Natural killer cell (primary cell): ENCODE results near the gene ACVR2A. TPM values are rescaled to one million over a fixed set of nuclear protein-coding genes. Genes with fewer than 3 reads are reported as not detected.

ENCODE experiments used
- ATAC-seq, 3 donors: fragments of 150-1000 bp in 2 of 3; fragments of 200-7000 bp in 1 of 3; cut with Tn5 transposase; 1 replicate in 1 of 3; 2 replicates in 2 of 3; pipeline ENCODE4 v1.10.0; 2021; ENCODE audit warnings: mild to moderate bottlenecking in 2 of 3, moderate library complexity in 2 of 3
- DNase-seq, 2 donors: peaks; one replicate each; pipeline versions ENCODE4 v3.0.0 to v3.0.0-alpha.2; 2013 to 2021; ENCODE audit warnings: mixed read lengths in 1 of 2
- H3K27ac ChIP-seq: one replicate; pipeline ENCODE4 v1.5.1; 2013; ENCODE audit warnings: mild to moderate bottlenecking, low read length
- H3K27me3 ChIP-seq: one replicate; pipeline ENCODE4 v1.6.1; 2013; ENCODE audit warnings: low read length; ENCODE audit not compliant: control insufficient read depth, insufficient read depth
- H3K36me3 ChIP-seq: one replicate; pipeline ENCODE4 v1.6.1; 2013; ENCODE audit warnings: low read length; ENCODE audit not compliant: control insufficient read depth, insufficient read depth
- H3K4me1 ChIP-seq: one replicate; pipeline ENCODE4 v1.6.1; 2013; ENCODE audit warnings: low read length; ENCODE audit not compliant: control insufficient read depth, insufficient read depth
- H3K4me3 ChIP-seq: one replicate; pipeline ENCODE4 v1.5.1; 2013; ENCODE audit warnings: low read length
- H3K9me3 ChIP-seq: one replicate; pipeline ENCODE4 v1.6.1; 2013; ENCODE audit warnings: low read length; ENCODE audit not compliant: control insufficient read depth, insufficient read depth
- H3K27ac Mint-ChIP-seq, 2 donors: one replicate each; pipeline ENCODE4 v1.8.0; 2022; ENCODE audit warnings: mild to moderate bottlenecking in 2 of 2, mixed read lengths in 2 of 2, moderate library complexity in 1 of 2
- H3K27me3 Mint-ChIP-seq, 2 donors: one replicate each; pipeline ENCODE4 v1.8.0; 2022; ENCODE audit warnings: low read depth in 2 of 2, mixed read lengths in 2 of 2
- H3K36me3 Mint-ChIP-seq: one replicate; pipeline ENCODE4 v1.8.0; 2022; ENCODE audit warnings: mixed read lengths
- H3K4me1 Mint-ChIP-seq, 2 donors: one replicate each; pipeline ENCODE4 v1.8.0; 2022; ENCODE audit warnings: mixed read lengths in 2 of 2
- H3K4me3 Mint-ChIP-seq: one replicate; pipeline ENCODE4 v1.8.0; 2022; ENCODE audit warnings: mild to moderate bottlenecking, moderate library complexity, mixed read lengths
- H3K9me3 Mint-ChIP-seq, 2 donors: one replicate each; pipeline ENCODE4 v1.8.0; 2022; ENCODE audit warnings: mixed read lengths in 2 of 2
- WGBS: methylation state at CpG from one replicate; pipeline ENCODE4 v1.1.7; 2013; ENCODE audit warnings: missing lambda C conversion rate; ENCODE audit not compliant: insufficient coverage; 5-methylcytosine and 5-hydroxymethylcytosine counted together
- intact Hi-C: fragments of 100-400 bp; cut with micrococcal nuclease; formaldehyde crosslinking; loops from one replicate; pipeline ENCODE4 v1.14.2; 2022
- total RNA-seq, 4 donors: library from RNA; stranded (reverse); fragments of 120-200 nt in 1 of 4; gene quantifications; one replicate each; pipeline versions ENCODE4 v1.2.3 to v1.2.4, GENCODE V29; 2013 to 2022
- TF ChIP-seq, protein P1 (sequence below): fragments of 200-600 bp; IDR thresholded peaks from one replicate; pipeline ENCODE4 v1.8.0; 2022; ENCODE audit warnings: antibody characterized with exemption

Gene ACVR2A
- total RNA-seq, 3 donors from 2014 or later (not counting 1 experiment from before 2014, with no cell fraction given), result 14.7 to 16.7 (median 16.2) TPM

DNA sequence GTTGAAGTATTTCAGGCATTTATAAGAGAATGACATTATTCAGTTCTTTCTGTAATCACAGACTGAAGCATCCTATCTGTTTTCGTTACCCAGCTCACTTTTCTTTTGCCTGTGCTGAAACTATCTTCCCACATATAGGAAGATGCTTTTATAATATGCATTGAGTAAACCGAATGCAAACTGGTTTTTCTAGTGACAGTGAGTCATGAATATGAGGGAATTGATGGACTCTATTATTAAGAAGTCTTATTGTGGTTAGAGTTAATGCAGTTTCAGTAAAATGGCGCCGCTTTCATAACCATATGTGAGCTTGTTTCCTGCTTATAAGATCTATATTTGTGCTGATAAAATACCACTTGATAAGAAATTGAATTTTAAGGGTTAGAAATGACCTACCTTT is 59.2 kb downstream of the ACVR2A start:
- H3K27ac Mint-ChIP-seq, result no peak overlapping the region
- intact Hi-C loops, result no loop called here
- 92% methylated on average over 3 of the region's 4 CpGs for WGBS
- Histone ChIP-seq H3K36me3 (peaks cover 8% of the 10 kb centered on the region), H3K4me1 (no peaks in the 10 kb centered on the region), H3K9me3 (no peaks in the 10 kb centered on the region), H3K4me3 (no peak overlapping the region), H3K27ac (no peak overlapping the region), H3K27me3 (no peaks in the 10 kb centered on the region)
- H3K36me3 Mint-ChIP-seq, result peaks cover 8% of the 10 kb centered on the region
- ATAC-seq (no peak), DNase-seq (no peak)
- H3K4me1 Mint-ChIP-seq, result peaks cover 0 to 5% of the 10 kb centered on the region in 2 donors
- H3K4me3 Mint-ChIP-seq, result no peak overlapping the region
- H3K27me3 Mint-ChIP-seq, result no peaks in the 10 kb centered on the region
- TF ChIP-seq, protein P1, sequence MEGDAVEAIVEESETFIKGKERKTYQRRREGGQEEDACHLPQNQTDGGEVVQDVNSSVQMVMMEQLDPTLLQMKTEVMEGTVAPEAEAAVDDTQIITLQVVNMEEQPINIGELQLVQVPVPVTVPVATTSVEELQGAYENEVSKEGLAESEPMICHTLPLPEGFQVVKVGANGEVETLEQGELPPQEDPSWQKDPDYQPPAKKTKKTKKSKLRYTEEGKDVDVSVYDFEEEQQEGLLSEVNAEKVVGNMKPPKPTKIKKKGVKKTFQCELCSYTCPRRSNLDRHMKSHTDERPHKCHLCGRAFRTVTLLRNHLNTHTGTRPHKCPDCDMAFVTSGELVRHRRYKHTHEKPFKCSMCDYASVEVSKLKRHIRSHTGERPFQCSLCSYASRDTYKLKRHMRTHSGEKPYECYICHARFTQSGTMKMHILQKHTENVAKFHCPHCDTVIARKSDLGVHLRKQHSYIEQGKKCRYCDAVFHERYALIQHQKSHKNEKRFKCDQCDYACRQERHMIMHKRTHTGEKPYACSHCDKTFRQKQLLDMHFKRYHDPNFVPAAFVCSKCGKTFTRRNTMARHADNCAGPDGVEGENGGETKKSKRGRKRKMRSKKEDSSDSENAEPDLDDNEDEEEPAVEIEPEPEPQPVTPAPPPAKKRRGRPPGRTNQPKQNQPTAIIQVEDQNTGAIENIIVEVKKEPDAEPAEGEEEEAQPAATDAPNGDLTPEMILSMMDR, result no peak
- no peaks in the 10 kb centered on the region for H3K9me3 Mint-ChIP-seq

DNA sequence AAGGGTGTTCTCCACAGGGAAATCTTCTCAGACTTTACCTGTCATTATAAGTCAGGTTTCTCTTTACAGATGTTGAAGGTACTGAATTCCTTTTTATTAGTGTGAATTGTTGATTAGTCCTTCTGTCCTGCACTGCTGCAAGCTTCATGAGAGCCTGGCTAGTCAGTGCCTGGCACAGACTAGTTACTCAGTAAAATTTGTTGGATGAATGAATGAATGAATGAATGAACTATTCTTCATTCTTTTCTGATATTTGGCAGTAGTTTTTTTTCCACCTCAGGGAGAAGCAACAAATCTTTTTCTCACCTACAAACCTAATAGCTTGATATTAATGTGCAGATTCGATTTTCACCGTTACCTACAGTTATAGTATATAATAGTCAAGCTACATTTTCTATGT is 64.3 kb downstream of the ACVR2A start:
- intact Hi-C loops, result no loop called here

DNA sequence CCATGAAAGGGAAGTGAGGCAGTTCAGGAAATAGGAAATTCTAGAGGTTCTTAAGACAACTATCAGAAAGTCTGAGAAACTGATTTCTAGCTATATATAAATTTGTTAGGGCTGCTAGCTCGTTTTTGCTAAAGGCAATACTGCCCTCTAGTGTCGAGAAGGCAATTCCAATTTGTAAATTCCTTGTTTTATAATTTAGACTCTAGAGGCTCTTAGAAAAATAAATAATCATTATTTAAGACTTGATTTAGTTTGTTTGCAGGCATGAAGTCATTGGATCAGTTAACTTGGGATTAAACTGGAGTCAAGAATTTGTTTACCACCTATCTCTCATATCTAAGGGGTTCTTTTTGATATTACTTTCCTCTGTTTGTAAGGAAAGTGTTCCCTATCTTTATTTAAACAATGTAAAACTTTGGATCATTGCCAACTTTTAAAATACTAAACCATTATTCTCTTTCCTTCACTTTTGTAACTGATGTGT is 66.2 kb downstream of the ACVR2A start:
- H3K27ac ChIP-seq, result no peak overlapping the region
- Mint-ChIP-seq H3K27me3 (no peaks in the 10 kb centered on the region), H3K4me3 (no peak overlapping the region), H3K9me3 (no peaks in the 10 kb centered on the region), H3K4me1 (peaks cover 9 to 14% of the 10 kb centered on the region in 2 donors), H3K36me3 (no peaks in the 10 kb centered on the region), H3K27ac (no peak overlapping the region)
- H3K9me3 ChIP-seq, result no peaks in the 10 kb centered on the region
- H3K4me1 ChIP-seq, result no peaks in the 10 kb centered on the region
- WGBS, result no CpG with 5 or more reads among the region's 2 CpGs
- peak in 1 of 2 donors; percentile 78 for DNase-seq
- TF ChIP-seq, protein P1, result peak; percentile 84
- ATAC-seq, result no peak
- intact Hi-C loops, result loop anchor here (1.0 to 10.0 kb wide), 4 partner anchors 623 to 1176 kb away; no protein-coding TSS in a partner anchor
- H3K4me3 ChIP-seq, result no peak overlapping the region
- H3K36me3 ChIP-seq, result peaks cover 3% of the 10 kb centered on the region
- H3K27me3 ChIP-seq, result no peaks in the 10 kb centered on the region

More for the DNA sequence above, 64.3 kb downstream of the ACVR2A start:
- Histone ChIP-seq H3K27ac (no peak overlapping the region), H3K9me3 (no peaks in the 10 kb centered on the region), H3K4me3 (no peak overlapping the region), H3K36me3 (peaks cover 3% of the 10 kb centered on the region), H3K4me1 (no peaks in the 10 kb centered on the region), H3K27me3 (no peaks in the 10 kb centered on the region)
- ATAC-seq, result no peak
- no CpG with 5 or more reads among the region's 2 CpGs for WGBS
- no peak for DNase-seq
- Mint-ChIP-seq H3K27me3 (no peaks in the 10 kb centered on the region), H3K4me3 (no peak overlapping the region), H3K4me1 (peaks cover 9 to 14% of the 10 kb centered on the region in 2 donors), H3K9me3 (no peaks in the 10 kb centered on the region), H3K27ac (no peak overlapping the region), H3K36me3 (no peaks in the 10 kb centered on the region)
- TF ChIP-seq, protein P1, result no peak
